Measurements from ENCODE around the gene TRMT13. TPM values are rescaled to one million over a fixed set of nuclear protein-coding genes. Genes with fewer than 3 reads are reported as not detected.

TRMT13 gene
- total RNA-seq, 6 experiments from 2014 or later, result 9.9 to 13.0 (median 12.0) TPM

GRCh38 chr1:100177295-100178041 lies 44.5 kb downstream of the TRMT13 start:
- H3K4me1 Mint-ChIP-seq (ENCODE audit: low read depth), result no peaks in the 10 kb centered on the region
- DNase-seq, result no peak

GRCh38 chr1:100178091-100178490 lies 45.1 kb downstream of the TRMT13 start, which contains the start of gene LRRC39:
LRRC39 (minus strand) TSS chr1:100178256; CDS start chr1:100168516, 9,740 bp downstream.
- Mint-ChIP-seq H3K27ac (no peak within 1 kb of the TSS), H3K4me3 (no peak within 1 kb of the TSS), H3K27me3 (ENCODE audit: insufficient read depth) (no peaks in the 10 kb centered on the region), H3K36me3 (ENCODE audit: low read depth) (no peaks in the 10 kb centered on the region), H3K4me1 (ENCODE audit: low read depth) (no peaks in the 10 kb centered on the region), H3K9me3 (no peaks in the 10 kb centered on the region)
- no peak for DNase-seq
- no peak for TF ChIP-seq CTCF (IDR thresholded peaks at IDR 0.05)

More at GRCh38 chr1:100177295-100178041, 44.5 kb downstream of the TRMT13 start:
- no peaks in the 10 kb centered on the region for H3K9me3 Mint-ChIP-seq
- no peak for TF ChIP-seq CTCF (IDR thresholded peaks at IDR 0.05)
- H3K27me3 Mint-ChIP-seq (ENCODE audit: insufficient read depth), result no peaks in the 10 kb centered on the region
- no peaks in the 10 kb centered on the region for H3K36me3 Mint-ChIP-seq (ENCODE audit: low read depth)
- H3K27ac Mint-ChIP-seq, result no peak overlapping the region
- no peak overlapping the region for H3K4me3 Mint-ChIP-seq

- Mint-ChIP-seq H3K4me3 (no peak overlapping the region), H3K27ac (no peak overlapping the region), H3K4me1 (ENCODE audit: low read depth) (no peaks in the 10 kb centered on the region), H3K9me3 (no peaks in the 10 kb centered on the region), H3K36me3 (ENCODE audit: low read depth) (no peaks in the 10 kb centered on the region), H3K27me3 (ENCODE audit: insufficient read depth) (no peaks in the 10 kb centered on the region)
- TF ChIP-seq CTCF (IDR thresholded peaks at IDR 0.05), result no peak
- DNase-seq, result no peak
These were observed 50.4 kb downstream of the TRMT13 start for GRCh38 chr1:100183370-100183769.

GRCh38 chr1:100184536-100184935 lies 51.6 kb downstream of the TRMT13 start:
- H3K27me3 Mint-ChIP-seq (ENCODE audit: insufficient read depth), result no peaks in the 10 kb centered on the region
- no peaks in the 10 kb centered on the region for H3K4me1 Mint-ChIP-seq (ENCODE audit: low read depth)
- no peak overlapping the region for H3K27ac Mint-ChIP-seq
- no peaks in the 10 kb centered on the region for H3K9me3 Mint-ChIP-seq
- DNase-seq, result no peak
- TF ChIP-seq CTCF (IDR thresholded peaks at IDR 0.05), result no peak
- no peaks in the 10 kb centered on the region for H3K36me3 Mint-ChIP-seq (ENCODE audit: low read depth)
- no peak overlapping the region for H3K4me3 Mint-ChIP-seq

- Mint-ChIP-seq H3K4me1 (ENCODE audit: low read depth) (no peaks in the 10 kb centered on the region), H3K27ac (no peak overlapping the region), H3K27me3 (ENCODE audit: insufficient read depth) (no peaks in the 10 kb centered on the region), H3K9me3 (no peaks in the 10 kb centered on the region), H3K36me3 (ENCODE audit: low read depth) (no peaks in the 10 kb centered on the region), H3K4me3 (no peak overlapping the region)
- DNase-seq, result no peak
- no peak for TF ChIP-seq CTCF (IDR thresholded peaks at IDR 0.05)
These were observed 54.9 kb downstream of the TRMT13 start for GRCh38 chr1:100187912-100188311.

All from HFFc6 (cell line).